ENCODE measurements around the gene TRPM8. TPM values are rescaled to one million over a fixed set of nuclear protein-coding genes. Genes with fewer than 3 reads are reported as not detected.
A peak's percentile ranks its signal among the peaks of the same experiment; 100 is the strongest.

The TRPM8 gene
- total RNA-seq, 4 donors from 2014 or later = not detected

DNA sequence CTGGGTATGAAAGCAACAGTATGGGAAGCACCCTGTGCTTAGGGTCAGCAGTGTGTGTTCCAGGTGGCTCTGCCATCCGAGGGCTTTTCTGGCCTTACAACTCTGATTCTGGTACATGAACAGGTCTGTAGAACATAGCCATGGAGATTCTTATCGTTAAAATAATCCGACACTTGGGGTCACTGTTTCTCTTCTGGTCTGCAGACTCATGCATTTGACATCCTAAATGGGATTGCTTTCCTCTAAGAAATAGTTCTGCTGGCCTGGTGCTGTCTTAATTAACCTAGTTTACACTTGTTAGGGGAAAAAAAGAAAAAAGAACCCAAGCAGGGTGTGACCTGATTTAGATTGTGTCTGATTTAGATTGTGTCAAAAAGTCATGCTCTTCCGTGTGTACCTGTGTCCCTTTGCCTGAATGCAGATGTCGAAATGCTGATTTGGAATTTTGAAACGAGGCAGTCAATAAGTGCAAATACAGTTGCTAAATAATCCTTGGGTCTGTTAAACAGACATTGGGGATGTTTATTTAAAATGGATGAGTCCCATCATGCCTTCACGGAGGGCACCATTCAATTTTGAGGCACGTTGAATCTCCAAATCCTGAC, 59.6 kb downstream of the TRPM8 start:
- peaks cover 52% of the 10 kb centered on the region for H3K27me3 ChIP-seq
- WGBS, 2 donors (ENCODE audit: low coverage in 1 of 2) = 45 to 76% methylated on average over 5 to 8 of the region's 8 CpGs
- TF ChIP-seq, protein P1, sequence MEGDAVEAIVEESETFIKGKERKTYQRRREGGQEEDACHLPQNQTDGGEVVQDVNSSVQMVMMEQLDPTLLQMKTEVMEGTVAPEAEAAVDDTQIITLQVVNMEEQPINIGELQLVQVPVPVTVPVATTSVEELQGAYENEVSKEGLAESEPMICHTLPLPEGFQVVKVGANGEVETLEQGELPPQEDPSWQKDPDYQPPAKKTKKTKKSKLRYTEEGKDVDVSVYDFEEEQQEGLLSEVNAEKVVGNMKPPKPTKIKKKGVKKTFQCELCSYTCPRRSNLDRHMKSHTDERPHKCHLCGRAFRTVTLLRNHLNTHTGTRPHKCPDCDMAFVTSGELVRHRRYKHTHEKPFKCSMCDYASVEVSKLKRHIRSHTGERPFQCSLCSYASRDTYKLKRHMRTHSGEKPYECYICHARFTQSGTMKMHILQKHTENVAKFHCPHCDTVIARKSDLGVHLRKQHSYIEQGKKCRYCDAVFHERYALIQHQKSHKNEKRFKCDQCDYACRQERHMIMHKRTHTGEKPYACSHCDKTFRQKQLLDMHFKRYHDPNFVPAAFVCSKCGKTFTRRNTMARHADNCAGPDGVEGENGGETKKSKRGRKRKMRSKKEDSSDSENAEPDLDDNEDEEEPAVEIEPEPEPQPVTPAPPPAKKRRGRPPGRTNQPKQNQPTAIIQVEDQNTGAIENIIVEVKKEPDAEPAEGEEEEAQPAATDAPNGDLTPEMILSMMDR (IDR thresholded peaks at IDR 0.05) = peak in 1 of 4 experiments; percentile 35
- TF ChIP-seq EP300 (IDR thresholded peaks at IDR 0.05) = no peak
- TF ChIP-seq POLR2AphosphoS5 (IDR thresholded peaks at IDR 0.05) = no peak
- no peak for TF ChIP-seq POLR2A (IDR thresholded peaks at IDR 0.05)
- H3K4me1 ChIP-seq = no peaks in the 10 kb centered on the region
- ATAC-seq = no peak
- H3K27ac ChIP-seq = no peak overlapping the region
- no peak overlapping the region for H3K4me3 ChIP-seq
- H3K36me3 ChIP-seq = no peaks in the 10 kb centered on the region
- H3K9me3 ChIP-seq = no peaks in the 10 kb centered on the region

DNA sequence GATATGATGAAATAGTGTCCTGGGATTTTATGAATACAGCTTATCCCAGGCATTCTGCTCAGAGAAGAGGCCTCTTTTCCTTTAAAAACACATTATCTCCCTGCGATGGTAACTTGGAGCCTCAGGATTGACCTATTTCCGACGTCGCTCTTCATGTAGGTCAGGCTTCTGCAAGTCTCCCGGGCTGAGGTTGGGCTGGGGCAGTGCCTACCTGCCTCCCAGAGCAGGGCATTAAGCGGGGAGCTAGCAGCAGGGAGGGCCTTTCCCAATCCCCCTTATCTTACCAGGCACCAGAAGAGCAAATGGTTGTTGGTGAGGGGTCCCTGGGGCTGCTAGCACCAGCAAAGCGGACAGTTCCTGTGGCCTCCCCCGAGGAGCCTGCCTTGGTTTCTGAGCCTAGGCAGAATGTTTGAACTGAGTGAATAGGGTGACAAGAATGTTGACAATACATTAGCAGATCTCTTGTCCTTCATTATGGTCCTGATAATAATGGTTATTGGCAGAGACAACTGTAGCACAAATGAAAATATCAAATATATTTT, 60.2 kb downstream of the TRPM8 start:
- WGBS, 2 donors (ENCODE audit: low coverage in 1 of 2) = 25 to 55% methylated on average over 1 to 6 of the region's 8 CpGs

DNA sequence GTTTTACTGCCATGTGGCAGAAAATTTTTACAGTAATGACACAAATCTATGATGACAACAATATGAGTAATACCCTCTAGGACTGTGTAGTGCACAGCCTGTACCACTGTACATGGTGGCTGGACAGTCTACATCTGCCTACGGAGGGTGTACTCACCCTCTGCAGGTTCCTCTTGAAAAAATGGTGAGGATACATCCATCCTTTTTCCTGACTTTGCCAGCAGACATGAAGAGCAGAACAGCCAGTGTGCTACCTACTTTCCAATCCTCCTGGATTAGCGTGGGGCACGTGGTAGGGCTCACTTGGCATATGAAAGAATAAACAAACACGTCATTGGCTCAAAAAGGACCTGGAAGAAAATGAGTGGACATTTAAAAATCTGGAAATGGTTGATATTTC, 62.6 kb downstream of the TRPM8 start:
- Histone ChIP-seq H3K27ac (no peak overlapping the region), H3K4me1 (no peaks in the 10 kb centered on the region), H3K9me3 (peaks cover 0 to 9% (median 0%) of the 10 kb centered on the region in 3 donors), H3K36me3 (no peaks in the 10 kb centered on the region), H3K27me3 (peaks cover 49% of the 10 kb centered on the region), H3K4me3 (no peak overlapping the region)
- 27 to 29% methylated on average over 3 to 4 of the region's 4 CpGs for WGBS, 2 donors (ENCODE audit: low coverage in 1 of 2)
- no peak for ATAC-seq
- TF ChIP-seq EP300 (IDR thresholded peaks at IDR 0.05) = no peak
- TF ChIP-seq POLR2AphosphoS5 (IDR thresholded peaks at IDR 0.05) = no peak
- TF ChIP-seq POLR2A (IDR thresholded peaks at IDR 0.05) = no peak
- TF ChIP-seq, protein P1 (IDR thresholded peaks at IDR 0.05) = no peak

More for the DNA sequence above, 60.2 kb downstream of the TRPM8 start:
- H3K36me3 ChIP-seq = no peaks in the 10 kb centered on the region
- no peak for ATAC-seq
- TF ChIP-seq, protein P1 (IDR thresholded peaks at IDR 0.05) = no peak
- no peak for TF ChIP-seq POLR2AphosphoS5 (IDR thresholded peaks at IDR 0.05)
- TF ChIP-seq POLR2A (IDR thresholded peaks at IDR 0.05) = no peak
- TF ChIP-seq EP300 (IDR thresholded peaks at IDR 0.05) = no peak
- H3K4me3 ChIP-seq = no peak overlapping the region
- no peak overlapping the region for H3K27ac ChIP-seq
- H3K27me3 ChIP-seq = peaks cover 51% of the 10 kb centered on the region
- no peaks in the 10 kb centered on the region for H3K9me3 ChIP-seq
- H3K4me1 ChIP-seq = no peaks in the 10 kb centered on the region

DNA sequence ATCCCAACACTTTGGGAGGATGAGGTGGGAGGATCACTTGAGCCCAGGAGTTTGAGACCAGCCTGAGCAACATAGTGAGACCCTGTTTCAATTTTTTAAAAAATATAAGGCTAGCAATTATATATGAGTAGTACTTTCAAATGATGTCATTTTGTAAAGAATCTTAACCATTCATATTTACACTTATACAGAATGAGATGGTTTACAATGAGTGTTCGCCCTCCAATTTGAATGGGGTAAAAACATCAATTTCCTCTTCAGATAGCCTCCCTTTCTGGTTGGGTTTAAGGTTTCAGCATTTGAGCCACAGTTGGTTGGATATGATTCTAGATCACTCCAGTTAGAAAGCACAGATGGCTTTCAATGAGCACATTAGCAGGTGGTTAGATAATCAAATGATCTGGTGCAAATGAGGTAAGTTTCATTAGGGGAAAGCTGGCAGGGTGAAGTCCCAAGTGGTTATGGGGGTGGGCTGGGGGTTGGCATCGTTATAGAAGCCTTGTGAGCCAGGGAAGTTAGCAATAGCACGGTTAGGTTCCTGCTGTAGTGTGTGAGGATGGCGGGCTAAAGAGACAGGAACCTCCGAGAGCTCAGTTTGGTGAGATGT, 63.9 kb downstream of the TRPM8 start:
- H3K27me3 ChIP-seq = peaks cover 58% of the 10 kb centered on the region
- TF ChIP-seq POLR2A (IDR thresholded peaks at IDR 0.05) (no peak), POLR2AphosphoS5 (IDR thresholded peaks at IDR 0.05) (no peak), EP300 (IDR thresholded peaks at IDR 0.05) (no peak)
- TF ChIP-seq, protein P1 (IDR thresholded peaks at IDR 0.05) = no peak
- no peak for ATAC-seq
- WGBS, 2 donors (ENCODE audit: low coverage in 1 of 2) = 80 to 82% methylated on average over 3 to 5 of the region's 5 CpGs
- H3K27ac ChIP-seq = no peak overlapping the region
- H3K9me3 ChIP-seq = peaks cover 0 to 9% (median 0%) of the 10 kb centered on the region in 3 donors
- H3K36me3 ChIP-seq = no peaks in the 10 kb centered on the region
- no peaks in the 10 kb centered on the region for H3K4me1 ChIP-seq
- no peak overlapping the region for H3K4me3 ChIP-seq
